Stomach (tissue), 4 donors: ENCODE data around the gene MLF1.

Experiments
- EP300 ChIP-seq: sonication (generic); formaldehyde crosslinking; IDR thresholded peaks from one replicate; pipeline ENCODE4 v1.6.1; 2017; ENCODE audit warnings: antibody characterized with exemption
- POLR2A ChIP-seq, 4 donors: fragments of 450-650 bp; IDR thresholded peaks; one replicate each; pipeline ENCODE4 v1.6.1; 2016; ENCODE audit warnings: antibody characterized with exemption in 4 of 4, control low read depth in 2 of 4, mild to moderate bottlenecking in 1 of 4, moderate library complexity in 1 of 4
- TF ChIP-seq, protein P1 (sequence below), 7 experiments: fragments of 450-650 bp in 4 of 7; fragments of 200-600 bp in 3 of 7; sonication (generic) in 3 of 7; IDR thresholded peaks; one replicate each; pipeline ENCODE4 v1.5.1; 2016 to 2019; ENCODE audit warnings: antibody characterized with exemption in 7 of 7, control low read depth in 2 of 7, mild to moderate bottlenecking in 1 of 7

- TF ChIP-seq, protein P1, sequence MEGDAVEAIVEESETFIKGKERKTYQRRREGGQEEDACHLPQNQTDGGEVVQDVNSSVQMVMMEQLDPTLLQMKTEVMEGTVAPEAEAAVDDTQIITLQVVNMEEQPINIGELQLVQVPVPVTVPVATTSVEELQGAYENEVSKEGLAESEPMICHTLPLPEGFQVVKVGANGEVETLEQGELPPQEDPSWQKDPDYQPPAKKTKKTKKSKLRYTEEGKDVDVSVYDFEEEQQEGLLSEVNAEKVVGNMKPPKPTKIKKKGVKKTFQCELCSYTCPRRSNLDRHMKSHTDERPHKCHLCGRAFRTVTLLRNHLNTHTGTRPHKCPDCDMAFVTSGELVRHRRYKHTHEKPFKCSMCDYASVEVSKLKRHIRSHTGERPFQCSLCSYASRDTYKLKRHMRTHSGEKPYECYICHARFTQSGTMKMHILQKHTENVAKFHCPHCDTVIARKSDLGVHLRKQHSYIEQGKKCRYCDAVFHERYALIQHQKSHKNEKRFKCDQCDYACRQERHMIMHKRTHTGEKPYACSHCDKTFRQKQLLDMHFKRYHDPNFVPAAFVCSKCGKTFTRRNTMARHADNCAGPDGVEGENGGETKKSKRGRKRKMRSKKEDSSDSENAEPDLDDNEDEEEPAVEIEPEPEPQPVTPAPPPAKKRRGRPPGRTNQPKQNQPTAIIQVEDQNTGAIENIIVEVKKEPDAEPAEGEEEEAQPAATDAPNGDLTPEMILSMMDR (IDR thresholded peaks at IDR 0.05) = no peak
- TF ChIP-seq EP300 (no peak), POLR2A (IDR thresholded peaks at IDR 0.05) (no peak)
Measured at GRCh38 chr3:158572766-158573060, 1.7 kb downstream of the MLF1 start.
